IMR-90 (cell line): ENCODE results near the gene MBOAT1. TPM values are rescaled to one million over a fixed set of nuclear protein-coding genes. Genes with fewer than 3 reads are reported as not detected.
"Not testable (repeated sequence)": the region's sequence is repeated elsewhere in the genome, so short reads cannot be mapped to it uniquely, and the experiment has no call there.

ENCODE experiments used
- ATAC-seq: fragments of 200-7000 bp; cut with Tn5 transposase; 2 replicates; pipeline ENCODE4 v1.9.1; 2020; ENCODE audit warnings: low read depth, mild to moderate bottlenecking, moderate library complexity
- BruUV-seq: library from RNA; stranded (reverse); fragments of 400-500 nt; replicated peaks from 2 replicates; lab custom pipeline; 2021; lab: Mats Ljungman, UMichigan
- CTCF ChIA-PET: fragments of 300-600 bp; formaldehyde crosslinking; extraction: SDS; loops from one replicate; lab custom pipeline; 2021; ENCODE audit warnings: antibody characterized with exemption; lab: Yijun Ruan, JAX
- POLR2A ChIA-PET: fragments of 300-600 bp; sonication (Branson Sonifier 250); formaldehyde crosslinking; loops from one replicate; lab custom pipeline; 2022; ENCODE audit warnings: antibody characterized with exemption; ENCODE audit not compliant: unreplicated experiment; lab: Charles Lee
- DNase-seq: peaks from one replicate; pipeline ENCODE4 v3.0.0; 2013
- H2AFZ ChIP-seq: replicated peaks from 2 replicates; pipeline ENCODE3; 2013; ENCODE audit warnings: low read length, mild to moderate bottlenecking; ENCODE audit not compliant: poor library complexity
- H2AK5ac ChIP-seq: 2 replicates; pipeline ENCODE4 v1.6.1; 2013; ENCODE audit warnings: low read depth, low read length, inconsistent platforms
- H2AK9ac ChIP-seq: replicated peaks from 2 replicates; pipeline ENCODE3; 2013; ENCODE audit warnings: mild to moderate bottlenecking, low read depth, low read length, moderate library complexity; ENCODE audit not compliant: poor library complexity
- H2BK120ac ChIP-seq: 2 replicates; pipeline ENCODE4 v1.6.1; 2013; ENCODE audit warnings: low read depth, low read length, inconsistent platforms
- H2BK15ac ChIP-seq: 3 replicates; pipeline ENCODE4 v1.6.1; 2013; ENCODE audit warnings: low read depth, low read length, inconsistent platforms
- H2BK20ac ChIP-seq: 2 replicates; pipeline ENCODE4 v1.6.1; 2013; ENCODE audit warnings: low read depth, mild to moderate bottlenecking, inconsistent platforms, low read length, moderate library complexity
- H2BK5ac ChIP-seq: 2 replicates; pipeline ENCODE4 v1.6.1; 2013; ENCODE audit warnings: mild to moderate bottlenecking, low read depth, low read length, inconsistent platforms; ENCODE audit not compliant: poor library complexity, severe bottlenecking
- H3K14ac ChIP-seq: replicated peaks from 2 replicates; pipeline ENCODE4 v1.6.1; 2013; ENCODE audit warnings: low read depth, low read length, inconsistent platforms
- H3K18ac ChIP-seq: 2 replicates; pipeline ENCODE4 v1.6.1; 2013; ENCODE audit warnings: low read depth, low read length, control low read depth
- H3K23ac ChIP-seq: 2 replicates; pipeline ENCODE4 v1.6.1; 2013; ENCODE audit warnings: low read depth, low read length, inconsistent platforms
- H3K27ac ChIP-seq: 2 replicates; pipeline ENCODE4 v1.5.1; 2013; ENCODE audit warnings: mild to moderate bottlenecking, control low read depth, low read length; ENCODE audit not compliant: insufficient read depth
- H3K27me3 ChIP-seq: 2 replicates; pipeline ENCODE4 v1.6.1; 2013; ENCODE audit warnings: low read length; ENCODE audit not compliant: control insufficient read depth, insufficient read depth
- H3K36me3 ChIP-seq: 2 replicates; pipeline ENCODE4 v1.6.1; 2013; ENCODE audit warnings: low read length, mixed read lengths; ENCODE audit not compliant: control insufficient read depth, insufficient read depth
- H3K4ac ChIP-seq: 2 replicates; pipeline ENCODE4 v1.6.1; 2013; ENCODE audit warnings: low read depth, low read length, inconsistent platforms
- H3K4me1 ChIP-seq: 2 replicates; pipeline ENCODE4 v1.6.1; 2013; ENCODE audit warnings: low read length, mixed read lengths; ENCODE audit not compliant: control insufficient read depth, insufficient read depth
- H3K4me2 ChIP-seq: 2 replicates; pipeline ENCODE4 v1.6.1; 2013; ENCODE audit warnings: low read depth, mild to moderate bottlenecking, control low read depth, low read length, moderate library complexity
- H3K4me3 ChIP-seq: 2 replicates; pipeline ENCODE4 v1.5.1; 2013; ENCODE audit warnings: low read depth, mild to moderate bottlenecking, control low read depth, low read length, moderate library complexity; ENCODE audit not compliant: insufficient read depth
- H3K56ac ChIP-seq: 2 replicates; pipeline ENCODE4 v1.6.1; 2013; ENCODE audit warnings: low read length, inconsistent platforms; ENCODE audit not compliant: insufficient read depth; ENCODE audit errors: extremely low read depth
- H3K79me1 ChIP-seq, 2 experiments: 2 replicates each; pipeline ENCODE4 v1.6.1; 2013; ENCODE audit warnings: low read length in 2 of 2, inconsistent platforms in 1 of 2, low read depth in 1 of 2
- H3K9ac ChIP-seq: 2 replicates; pipeline ENCODE4 v1.6.1; 2013; ENCODE audit warnings: low read depth, low read length, control low read depth
- H3K9me1 ChIP-seq: 2 replicates; pipeline ENCODE4 v1.6.1; 2013; ENCODE audit warnings: low read length, inconsistent platforms; ENCODE audit not compliant: insufficient read depth
- H3K9me3 ChIP-seq: 2 replicates; pipeline ENCODE4 v1.6.1; 2013; ENCODE audit warnings: low read length; ENCODE audit not compliant: control insufficient read depth, insufficient read depth
- H4K20me1 ChIP-seq: 2 replicates; pipeline ENCODE4 v1.6.1; 2013; ENCODE audit warnings: low read length, inconsistent platforms; ENCODE audit not compliant: insufficient read depth
- H4K5ac ChIP-seq: 2 replicates; pipeline ENCODE4 v1.6.1; 2013; ENCODE audit warnings: mild to moderate bottlenecking, low read depth, low read length, control low read depth
- H4K8ac ChIP-seq, 2 experiments: 2 replicates each; pipeline ENCODE4 v1.6.1; 2013; ENCODE audit warnings: low read depth in 2 of 2, low read length in 2 of 2, control low read depth in 1 of 2, inconsistent platforms in 1 of 2
- H4K91ac ChIP-seq: 2 replicates; pipeline ENCODE4 v1.6.1; 2013; ENCODE audit warnings: low read depth, low read length, inconsistent platforms; ENCODE audit not compliant: insufficient read depth
- MXI1 ChIP-seq: IDR thresholded peaks from 2 replicates; pipeline ENCODE4 v1.6.1; 2012; ENCODE audit warnings: low read depth, mild to moderate bottlenecking, low read length, moderate library complexity, borderline replicate concordance
- POLR2A ChIP-seq: IDR thresholded peaks from 2 replicates; pipeline ENCODE4 v1.6.1; 2012; ENCODE audit warnings: mild to moderate bottlenecking, low read depth, low read length
- WGBS, 2 experiments: methylation state at CpG; one replicate each; pipeline versions ENCODE4 v1.1.5 to v1.1.7; 2013; ENCODE audit warnings: missing lambda C conversion rate in 2 of 2; ENCODE audit not compliant: insufficient read length in 1 of 2; ENCODE audit errors: extremely low coverage in 2 of 2; 5-methylcytosine and 5-hydroxymethylcytosine counted together
- dilution Hi-C: fragments of 300-500 bp; cut with HindIII; formaldehyde crosslinking; loops from one replicate; pipeline ENCODE4 v1.14.3; 2018; ENCODE audit warnings: low sequenced_read_pairs; ENCODE audit not compliant: unreplicated experiment
- in situ Hi-C: fragments of 300-500 bp; cut with MboI; formaldehyde crosslinking; loops from 3 replicates; pipeline ENCODE4 v1.14.3; 2019; ENCODE audit warnings: low sequenced_read_pairs, inconsistent platforms, mixed read lengths
- intact Hi-C: fragments of 100-400 bp; cut with micrococcal nuclease; formaldehyde crosslinking; loops from 2 replicates; pipeline ENCODE4 v1.10.0; 2022
- polyA plus RNA-seq, 3 experiments: library from polyadenylated mRNA; depleted of rRNA; stranded (reverse); fragments of >200 nt; gene quantifications; 2 replicates each; pipeline ENCODE4 v1.2.3, GENCODE V29; 2012; ENCODE audit warnings: low replicate concordance in 1 of 3
- total RNA-seq: library from RNA; depleted of rRNA; stranded (reverse); fragments of >200 nt; gene quantifications from 2 replicates; pipeline ENCODE4 v1.2.3, GENCODE V29; 2012
- TF ChIP-seq, protein P1 (sequence below): fragments of 150-350 bp; IDR thresholded peaks from 2 replicates; pipeline ENCODE4 v1.6.1; 2017; ENCODE audit warnings: mild to moderate bottlenecking, antibody characterized with exemption, low read length, low read depth

The MBOAT1 gene
- total and polyA plus RNA-seq, 2 of the 4 experiments (the other 2 are of a cell fraction): 1.6 to 4.7 TPM

- Histone ChIP-seq H4K91ac (no peak overlapping the region), H3K79me1 (no peaks in the 10 kb centered on the region), H3K9me3 (no peaks in the 10 kb centered on the region), H4K8ac (no peak overlapping the region), H2BK20ac (no peak overlapping the region), H3K4me2 (no peak overlapping the region), H3K23ac (no peak overlapping the region), H3K14ac (no peak overlapping the region), H3K27me3 (peaks cover 3% of the 10 kb centered on the region; the same call in 1 of the 2 replicates), H3K4me1 (no peaks in the 10 kb centered on the region), H3K18ac (no peak overlapping the region), H3K36me3 (no peaks in the 10 kb centered on the region), H3K27ac (no peak overlapping the region), H3K9me1 (no peaks in the 10 kb centered on the region), H3K4ac (no peak overlapping the region), H3K56ac (no peak overlapping the region), H3K9ac (no peak overlapping the region), H2BK5ac (no peak overlapping the region), H4K5ac (no peak overlapping the region), H4K20me1 (no peaks in the 10 kb centered on the region), H2AK5ac (no peak overlapping the region), H3K4me3 (no peak overlapping the region), H2AK9ac (no peak overlapping the region), H2BK15ac (no peak overlapping the region), H2AFZ (no peak overlapping the region), H2BK120ac (no peak overlapping the region)
- ChIA-PET CTCF (no interaction called here), POLR2A (no interaction called here)
- dilution Hi-C loops (no loop called here), intact Hi-C loops (no loop called here), in situ Hi-C loops (no loop called here)
- BruUV-seq: no TSS peak
- no CpG with 5 or more reads among the region's 2 CpGs for WGBS, 2 experiments
- DNase-seq (no peak), ATAC-seq (no peak)
- TF ChIP-seq, protein P1, sequence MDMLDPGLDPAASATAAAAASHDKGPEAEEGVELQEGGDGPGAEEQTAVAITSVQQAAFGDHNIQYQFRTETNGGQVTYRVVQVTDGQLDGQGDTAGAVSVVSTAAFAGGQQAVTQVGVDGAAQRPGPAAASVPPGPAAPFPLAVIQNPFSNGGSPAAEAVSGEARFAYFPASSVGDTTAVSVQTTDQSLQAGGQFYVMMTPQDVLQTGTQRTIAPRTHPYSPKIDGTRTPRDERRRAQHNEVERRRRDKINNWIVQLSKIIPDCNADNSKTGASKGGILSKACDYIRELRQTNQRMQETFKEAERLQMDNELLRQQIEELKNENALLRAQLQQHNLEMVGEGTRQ: no peak
- no peak for TF ChIP-seq POLR2A
- no peak for TF ChIP-seq MXI1
Measured at GRCh38 chr6:20246125-20246524, 33.9 kb upstream of the MBOAT1 start.

GRCh38 chr6:20244807-20245681 is 32.8 kb upstream of the MBOAT1 start:
- POLR2A ChIA-PET, H3K9me1 ChIP-seq, H3K9ac ChIP-seq, H2BK5ac ChIP-seq, H4K8ac ChIP-seq, H4K20me1 ChIP-seq, H4K5ac ChIP-seq, H3K27me3 ChIP-seq, H2BK20ac ChIP-seq, in situ Hi-C loops, H3K9me3 ChIP-seq, H3K14ac ChIP-seq, H3K18ac ChIP-seq, H2AK5ac ChIP-seq, H3K4ac ChIP-seq, dilution Hi-C loops, H4K91ac ChIP-seq, H3K4me3 ChIP-seq, H3K36me3 ChIP-seq, H2BK120ac ChIP-seq, H3K4me2 ChIP-seq, H2AK9ac ChIP-seq, H3K23ac ChIP-seq, DNase-seq, BruUV-seq, H3K79me1 ChIP-seq, ATAC-seq, CTCF ChIA-PET, H2AFZ ChIP-seq, H3K56ac ChIP-seq, H2BK15ac ChIP-seq, H3K27ac ChIP-seq, H3K4me1 ChIP-seq, intact Hi-C loops: not testable (repeated sequence)
- 89% methylated on average over 5 of the region's 29 CpGs; no CpG with 5 or more reads in 1 of the 2 experiments for WGBS, 2 experiments
